Inflammatory macrophage treated with lipopolysaccharide for 4 hours (primary cell): ENCODE results near the gene TMEM184C.

Source experiments
- DNase-seq: peaks from one replicate; pipeline ENCODE4 v3.0.0-alpha.2; 2020

TMEM184C gene

GRCh38 chr4:147605499-147605898 is 11.7 kb upstream of the TMEM184C start:
- no peak for DNase-seq

GRCh38 chr4:147607471-147607870 is 9.7 kb upstream of the TMEM184C start:
- DNase-seq = no peak

GRCh38 chr4:147610686-147611085 is 6.5 kb upstream of the TMEM184C start:
- no peak for DNase-seq

- no peak for DNase-seq
Observed at GRCh38 chr4:147616849-147617172, 386 bp upstream of the TMEM184C start.

- DNase-seq = peak; percentile 35
Observed at GRCh38 chr4:147617841-147618691, 869 bp downstream of the TMEM184C start.

GRCh38 chr4:147620315-147620714 is 3.1 kb downstream of the TMEM184C start:
- DNase-seq = no peak

GRCh38 chr4:147625733-147626132 is 8.5 kb downstream of the TMEM184C start:
- DNase-seq = no peak

- no peak for DNase-seq
Observed at GRCh38 chr4:147626903-147627302, 9.7 kb downstream of the TMEM184C start.

- no peak for DNase-seq
Observed at GRCh38 chr4:147628415-147628814, 11.2 kb downstream of the TMEM184C start.

- no peak for DNase-seq
Observed at GRCh38 chr4:147629783-147630730, 12.9 kb downstream of the TMEM184C start.

GRCh38 chr4:147633113-147633512 is 15.9 kb downstream of the TMEM184C start:
- DNase-seq = no peak

- no peak for DNase-seq
Observed at GRCh38 chr4:147633643-147634042, 16.4 kb downstream of the TMEM184C start.

GRCh38 chr4:147635348-147635747 is 18.2 kb downstream of the TMEM184C start:
- no peak for DNase-seq

GRCh38 chr4:147638365-147638764 is 21.2 kb downstream of the TMEM184C start:
- no peak for DNase-seq

GRCh38 chr4:147638942-147639341 is 21.7 kb downstream of the TMEM184C start:
- no peak for DNase-seq

- DNase-seq = no peak
Observed at GRCh38 chr4:147639388-147639787, 22.2 kb downstream of the TMEM184C start.

GRCh38 chr4:147640331-147640730 is 23.1 kb downstream of the TMEM184C start:
- DNase-seq = no peak

GRCh38 chr4:147643616-147644015 is 26.4 kb downstream of the TMEM184C start:
- DNase-seq = no peak

- no peak for DNase-seq
Observed at GRCh38 chr4:147644471-147644870, 27.3 kb downstream of the TMEM184C start.

GRCh38 chr4:147645099-147645498 is 27.9 kb downstream of the TMEM184C start:
- DNase-seq = no peak

GRCh38 chr4:147648656-147649055 is 31.5 kb downstream of the TMEM184C start:
- DNase-seq = no peak

- no peak for DNase-seq
Observed at GRCh38 chr4:147651563-147651962, 34.4 kb downstream of the TMEM184C start.

- DNase-seq = no peak
Observed at GRCh38 chr4:147655639-147656038, 38.4 kb downstream of the TMEM184C start.

GRCh38 chr4:147658501-147658900 is 41.3 kb downstream of the TMEM184C start:
- no peak for DNase-seq
